ENCODE measurements around the gene TCEANC2. TPM values are rescaled to one million over a fixed set of nuclear protein-coding genes. Genes with fewer than 3 reads are reported as not detected.
"Not testable (repeated sequence)": the region's sequence is repeated elsewhere in the genome, so short reads cannot be mapped to it uniquely, and the experiment has no call there.

Gene TCEANC2
- total RNA-seq, 4 donors from 2014 or later = 1.9 to 4.3 (median 3.2) TPM

GRCh38 chr1:54017979-54018378 lies 35.4 kb upstream of the TCEANC2 start, which contains the start of gene LDLRAD1:
Gene LDLRAD1 (minus strand): TSS chr1:54018186. CDS start chr1:54018112, 74 bp downstream.
- Histone ChIP-seq H3K27me3 (peaks cover 0 to 18% (median 0%) of the 10 kb centered on the region in 4 donors), H3K27ac (peak within 1 kb of the TSS; percentile 55 to 83 (median 76)), H3K4me3 (no peak within 1 kb of the TSS), H3K4me1 (peaks cover 10 to 44% (median 10%) of the 10 kb centered on the region in 3 donors), H3K9me3 (no peaks in the 10 kb centered on the region), H3K36me3 (no peaks in the 10 kb centered on the region)
- WGBS, 2 donors = 42% methylated on average over 4 of the region's 6 CpGs; no CpG with 5 or more reads in 1 of the 2 donors
- intact Hi-C loops (cut with DNase I) = no loop called here
- no peak for DNase-seq
- no peak for TF ChIP-seq CTCF (IDR thresholded peaks at IDR 0.05)
- no peak for TF ChIP-seq POLR2A (IDR thresholded peaks at IDR 0.05)

GRCh38 chr1:54018635-54019034 lies 34.8 kb upstream of the TCEANC2 start:
- H3K27ac ChIP-seq = peak overlapping the region in 1 of 4 donors; percentile 42
- H3K27me3 ChIP-seq = peaks cover 0 to 12% (median 0%) of the 10 kb centered on the region in 4 donors
- no peaks in the 10 kb centered on the region for H3K9me3 ChIP-seq
- intact Hi-C loops (cut with DNase I) = no loop called here
- H3K36me3 ChIP-seq = no peaks in the 10 kb centered on the region
- H3K4me1 ChIP-seq = peaks cover 10 to 44% (median 10%) of the 10 kb centered on the region in 3 donors
- TF ChIP-seq POLR2A (IDR thresholded peaks at IDR 0.05) (no peak), CTCF (IDR thresholded peaks at IDR 0.05) (no peak)
- H3K4me3 ChIP-seq = no peak overlapping the region
- no peak for DNase-seq
- 59 to 81% methylated on average over 4 to 5 of the region's 5 CpGs for WGBS, 2 donors

GRCh38 chr1:54019562-54020176 lies 33.7 kb upstream of the TCEANC2 start:
- H3K36me3 ChIP-seq; H3K9me3 ChIP-seq; DNase-seq; H3K27ac ChIP-seq; H3K27me3 ChIP-seq; intact Hi-C loops (cut with DNase I); H3K4me3 ChIP-seq: not testable (repeated sequence)
- WGBS, 2 donors = 84 to 91% methylated on average over 10 of the region's 10 CpGs
- peaks cover 10 to 37% (median 10%) of the 10 kb centered on the region in 3 donors for H3K4me1 ChIP-seq

- TF ChIP-seq CTCF (IDR thresholded peaks at IDR 0.05) (no peak), POLR2A (IDR thresholded peaks at IDR 0.05) (no peak)
- 59 to 63% methylated on average over 2 of the region's 2 CpGs for WGBS, 2 donors
- no peaks in the 10 kb centered on the region for H3K27me3 ChIP-seq
- H3K36me3 ChIP-seq = peaks cover 0 to 5% (median 0%) of the 10 kb centered on the region in 3 donors
- no peaks in the 10 kb centered on the region for H3K9me3 ChIP-seq
- H3K4me1 ChIP-seq = no peaks in the 10 kb centered on the region
- intact Hi-C loops (cut with DNase I) = no loop called here
- no peak overlapping the region for H3K4me3 ChIP-seq
- no peak overlapping the region for H3K27ac ChIP-seq
- no peak for DNase-seq
Measured at GRCh38 chr1:54024358-54024757, 29.1 kb upstream of the TCEANC2 start.

- intact Hi-C loops (cut with DNase I); H3K27ac ChIP-seq: not testable (repeated sequence)
Measured at GRCh38 chr1:54024811-54025210, 28.6 kb upstream of the TCEANC2 start.

GRCh38 chr1:54027848-54028247 lies 25.6 kb upstream of the TCEANC2 start:
- Histone ChIP-seq H3K36me3 (peaks cover 0 to 40% (median 6%) of the 10 kb centered on the region in 3 donors), H3K9me3 (no peaks in the 10 kb centered on the region), H3K4me1 (no peaks in the 10 kb centered on the region), H3K27me3 (no peaks in the 10 kb centered on the region), H3K4me3 (no peak overlapping the region), H3K27ac (no peak overlapping the region)
- intact Hi-C loops (cut with DNase I) = no loop called here
- no peak for DNase-seq
- WGBS, 2 donors = 87 to 95% methylated on average over 5 of the region's 5 CpGs
- TF ChIP-seq CTCF (IDR thresholded peaks at IDR 0.05) (no peak), POLR2A (IDR thresholded peaks at IDR 0.05) (no peak)

More at GRCh38 chr1:54024811-54025210, 28.6 kb upstream of the TCEANC2 start:
- not testable (repeated sequence) for H3K36me3 ChIP-seq, H3K27me3 ChIP-seq, H3K9me3 ChIP-seq, H3K4me3 ChIP-seq, H3K4me1 ChIP-seq, DNase-seq
- WGBS, 2 donors = 88 to 100% methylated on average over 1 of the region's 1 CpG

Measured in esophagus squamous epithelium (tissue), 5 donors.